K562 (cell line): Measurements from ENCODE around the gene SCAANT1. TPM values are rescaled to one million over a fixed set of nuclear protein-coding genes. Genes with fewer than 3 reads are reported as not detected.

Experiments
- ATAC-seq: fragments of 200-7000 bp; cut with Tn5 transposase; 3 replicates; pipeline ENCODE4 v1.9.1; 2020; ENCODE audit warnings: moderate library complexity
- BruUV-seq: library from RNA; stranded (reverse); fragments of 400-500 nt; replicated peaks from 2 replicates; lab custom pipeline; 2021; lab: Mats Ljungman, UMichigan
- CTCF ChIA-PET: fragments of 300-600 bp; formaldehyde crosslinking; extraction: SDS; loops from one replicate; lab custom pipeline; 2021; ENCODE audit warnings: low intra/inter-chr PET ratio; lab: Yijun Ruan, JAX
- POLR2A ChIA-PET: fragments of 300-600, 350-650 bp; sonication (Branson Sonifier 250); formaldehyde crosslinking; extraction: SDS; loops from one replicate; lab custom pipeline; 2021; ENCODE audit warnings: antibody characterized with exemption, inconsistent platforms; lab: Yijun Ruan, JAX
- DNase-seq, 4 experiments: peaks; one replicate each; pipeline versions ENCODE4 v3.0.0 to v3.0.0-alpha.2; 2011 to 2018; ENCODE audit warnings: low spot score in 3 of 4, mixed read lengths in 3 of 4; ENCODE audit errors: extremely low read depth in 1 of 4
- FAIRE-seq: peaks from 2 replicates; lab custom pipeline; 2011; peaks lifted over from hg19 to GRCh38; lab: Jason Lieb, UNC
- H2AFZ ChIP-seq: 2 replicates; pipeline ENCODE4 v1.6.0; 2011; ENCODE audit warnings: low read depth, low read length, control low read depth, inconsistent platforms
- H3K27ac ChIP-seq: fragments of 200-600 bp; 3 replicates; pipeline ENCODE4 v1.8.0; 2011; ENCODE audit warnings: low read depth, mild to moderate bottlenecking, control low read depth, inconsistent platforms, low read length, moderate library complexity, mixed read lengths; ENCODE audit errors: extremely low read depth
- H3K27me3 ChIP-seq, 2 experiments: fragments of 300-600 bp in 1 of 2; 2 replicates in 1 of 2; 3 replicates in 1 of 2; pipeline versions ENCODE4 v1.6.0 to v1.8.0; 2011; ENCODE audit warnings: inconsistent platforms in 2 of 2, low read length in 2 of 2, mild to moderate bottlenecking in 1 of 2, mixed read lengths in 1 of 2, moderate library complexity in 1 of 2; ENCODE audit not compliant: control insufficient read depth in 2 of 2, insufficient read depth in 2 of 2
- H3K36me3 ChIP-seq: fragments of 300-600 bp; 3 replicates; pipeline ENCODE4 v1.8.0; 2011; ENCODE audit warnings: mild to moderate bottlenecking, low read length, inconsistent platforms; ENCODE audit not compliant: control insufficient read depth, insufficient read depth
- H3K4me1 ChIP-seq, 2 experiments: fragments of 200-600 bp in 1 of 2; replicated peaks in 1 of 2; 2 replicates in 1 of 2; 3 replicates in 1 of 2; pipeline versions ENCODE4 v1.5.1 to v1.8.0; 2011; ENCODE audit warnings: inconsistent platforms in 2 of 2, low read length in 2 of 2, mild to moderate bottlenecking in 1 of 2, mixed read lengths in 1 of 2, moderate library complexity in 1 of 2; ENCODE audit not compliant: control insufficient read depth in 2 of 2, insufficient read depth in 2 of 2
- H3K4me2 ChIP-seq: 2 replicates; pipeline ENCODE4 v1.6.1; 2011; ENCODE audit warnings: low read length, control low read depth, inconsistent platforms, mixed read lengths; ENCODE audit not compliant: insufficient read depth
- H3K4me3 ChIP-seq: fragments of 200-600 bp; sonication (generic), shearing (Covaris generic); 2 replicates; pipeline ENCODE4 v1.5.1; 2016; ENCODE audit warnings: control low read depth, inconsistent platforms
- H3K79me2 ChIP-seq: fragments of 200-600 bp; 3 replicates; pipeline ENCODE4 v1.8.0; 2011; ENCODE audit warnings: low read length, inconsistent platforms; ENCODE audit not compliant: control insufficient read depth, insufficient read depth
- H3K9ac ChIP-seq, 2 experiments: 2 replicates each; pipeline versions ENCODE4 v1.6.0 to v1.6.1; 2011; ENCODE audit warnings: low read depth in 2 of 2, low read length in 2 of 2, control low read depth in 1 of 2, inconsistent platforms in 1 of 2, mild to moderate bottlenecking in 1 of 2, mixed read lengths in 1 of 2; ENCODE audit not compliant: insufficient read depth in 1 of 2
- H3K9me1 ChIP-seq: one replicate; pipeline ENCODE4 v1.6.0; 2011; ENCODE audit warnings: inconsistent platforms, mild to moderate bottlenecking, low read length, moderate library complexity; ENCODE audit not compliant: control insufficient read depth, insufficient read depth
- H3K9me3 ChIP-seq: replicated peaks from 2 replicates; pipeline ENCODE4 v1.5.1; 2011; ENCODE audit warnings: low read depth, low read length, inconsistent platforms; ENCODE audit not compliant: control insufficient read depth, insufficient read depth
- H4K20me1 ChIP-seq: replicated peaks from 2 replicates; pipeline ENCODE4 v1.6.1; 2011; ENCODE audit warnings: low read length, inconsistent platforms, mixed read lengths; ENCODE audit not compliant: control insufficient read depth, insufficient read depth
- ZBTB11 ChIP-seq, 3 experiments: fragments of 200-800 bp in 1 of 3; fragments of 250-450 bp in 1 of 3; fragments of 450-650 bp in 1 of 3; sonication (Bioruptor Pico) in 1 of 3; sonication (Bioruptor generic) in 1 of 3; formaldehyde crosslinking in 1 of 3; IDR thresholded peaks; 2 replicates each; pipeline versions ENCODE4 v1.6.1 to v1.8.0; 2016 to 2022; ENCODE audit warnings: mild to moderate bottlenecking in 2 of 3, missing genetic modification characterization in 2 of 3, missing compliant biosample characterization in 1 of 3, moderate library complexity in 1 of 3
- ZFX ChIP-seq: sonication (generic); formaldehyde crosslinking; IDR thresholded peaks from 2 replicates; pipeline ENCODE4 v1.8.0; 2022; ENCODE audit warnings: mild to moderate bottlenecking, missing genetic modification reagents, moderate library complexity
- WGBS: fragments of 100-300 bp; shearing (Covaris generic); methylation state at CpG from one replicate; pipeline ENCODE4 v1.1.6; 2016; ENCODE audit warnings: low coverage, mixed read lengths; ENCODE audit not compliant: insufficient coverage; ENCODE audit errors: missing lambda C conversion rate; 5-methylcytosine and 5-hydroxymethylcytosine counted together
- in situ Hi-C: fragments of 300-500 bp; cut with MboI; formaldehyde crosslinking; loops from 4 replicates; pipeline ENCODE4 v1.15.0; 2018; ENCODE audit warnings: inconsistent platforms, mixed read lengths
- intact Hi-C: fragments of 100-400 bp; cut with micrococcal nuclease; formaldehyde crosslinking; loops from 2 replicates; pipeline ENCODE4 v1.14.2; 2022
- polyA plus RNA-seq, 8 experiments: library from polyadenylated mRNA; depleted of rRNA in 4 of 8; stranded (reverse) in 5 of 8; unstranded in 3 of 8; fragments of >200 nt; fragmentation: Nextera tagmentation in 2 of 8; fragmentation: Illumina TruSeq in 1 of 8; extraction: Ambion mirVana in 2 of 8; extraction: Trizol in 1 of 8; gene quantifications; 2 replicates each; pipeline versions ENCODE4 v1.2.1 to v1.2.3, GENCODE V29; 2011 to 2014; ENCODE audit warnings: inconsistent platforms in 1 of 8, missing spikeins in 1 of 8
- total RNA-seq, 7 experiments: library from RNA; depleted of rRNA in 6 of 7; stranded (reverse); fragments of >200 nt in 6 of 7; fragmentation: Illumina TruSeq in 2 of 7; extraction: Trizol in 2 of 7; gene quantifications; 2 replicates each; pipeline versions ENCODE4 v1.2.1 to v1.2.3, GENCODE V29; 2011 to 2021; ENCODE audit warnings: low replicate concordance in 1 of 7

The SCAANT1 gene
- total and polyA plus RNA-seq, 9 of the 15 experiments (the other 6 are each of a cell fraction or from before 2014, with no cell fraction given) = not detected

GRCh38 chr3:63909431-63909830, 2.8 kb downstream of the SCAANT1 start:
- Histone ChIP-seq H3K36me3 (peaks cover 10% of the 10 kb centered on the region; the same call in 2 of the 3 replicates), H3K27ac (no peak overlapping the region), H2AFZ (no peak overlapping the region), H4K20me1 (no peaks in the 10 kb centered on the region), H3K4me2 (no peak overlapping the region), H3K9me1 (no peaks in the 10 kb centered on the region), H3K4me1 (peaks cover 9 to 13% of the 10 kb centered on the region in 2 experiments), H3K4me3 (no peak overlapping the region), H3K9me3 (no peaks in the 10 kb centered on the region), H3K27me3 (no peaks in the 10 kb centered on the region), H3K9ac (no peak overlapping the region), H3K79me2 (peaks cover 31% of the 10 kb centered on the region)
- intact Hi-C loops (no loop called here), in situ Hi-C loops (no loop called here)
- no peak for DNase-seq
- ChIA-PET CTCF (no interaction called here), POLR2A (no interaction called here)
- no peak for FAIRE-seq
- no TSS peak for BruUV-seq
- no peak for ATAC-seq
- TF ChIP-seq ZBTB11 (CRISPR knock-in tag; IDR thresholded peaks at IDR 0.05) (peak in 1 of 3 experiments; percentile 23; a peak in 1 of 6 replicates), ZFX (CRISPR knock-in tag) (no peak)
- WGBS = 37% methylated on average over 2 of the region's 2 CpGs
